Measurements from ENCODE around the gene PBRM1. TPM values are rescaled to one million over a fixed set of nuclear protein-coding genes. Genes with fewer than 3 reads are reported as not detected.

PBRM1 gene
- total and polyA plus RNA-seq, 2 donors (not counting 3 experiments of a cell fraction or from before 2014, with no cell fraction given): 26.7 to 87.1 TPM

- no TSS peak for BruUV-seq (replicated peaks)
- H3K79me2 ChIP-seq (ENCODE audit: control insufficient read depth, insufficient read depth, low read length): no peaks in the 10 kb centered on the region
- no peaks in the 10 kb centered on the region for H3K9me3 ChIP-seq (replicated peaks; ENCODE audit: control insufficient read depth, insufficient read depth, low read length)
- H3K9ac ChIP-seq (replicated peaks; ENCODE audit: extremely low read depth, insufficient read depth, low read length): no peak overlapping the region
- DNase-seq (ENCODE audit: low read depth, low spot score) (no peak), FAIRE-seq (no peak)
- no peak overlapping the region for H3K27ac ChIP-seq (ENCODE audit: insufficient read depth, low read depth, low read length)
- H3K4me1 ChIP-seq (ENCODE audit: control insufficient read depth, extremely low read depth, insufficient read depth, low read length): no peaks in the 10 kb centered on the region
- H3K4me3 ChIP-seq (replicated peaks in 1 of 3; ENCODE audit: insufficient read depth in 1 of 3, low read depth in 1 of 3, low read length in 3 of 3): no peak overlapping the region
- H2AFZ ChIP-seq (ENCODE audit: low read depth, low read length): no peak overlapping the region
- H3K9me1 ChIP-seq (replicated peaks; ENCODE audit: control insufficient read depth, extremely low read depth, insufficient read depth, low read length): no peaks in the 10 kb centered on the region
- TF ChIP-seq JUN (IDR thresholded peaks at IDR 0.05; ENCODE audit: borderline replicate concordance, insufficient read depth, insufficient read length, low read depth) (no peak), FOS (IDR thresholded peaks at IDR 0.05; ENCODE audit: borderline replicate concordance, insufficient read depth, low read length) (no peak), POLR2A (IDR thresholded peaks at IDR 0.05; ENCODE audit: low read depth, low read length) (no peak), MYC (IDR thresholded peaks at IDR 0.05; ENCODE audit: low read depth, low read length) (no peak), EZH2 (IDR thresholded peaks at IDR 0.05; ENCODE audit: borderline replicate concordance, low read depth, low read length, severe bottlenecking) (no peak), POLR2AphosphoS5 (IDR thresholded peaks at IDR 0.05; ENCODE audit: insufficient read depth, low read depth, low read length) (no peak), CTCF (IDR thresholded peaks at IDR 0.05; ENCODE audit: extremely low read depth in 1 of 2, insufficient read depth in 1 of 2, low read depth in 1 of 2, low read length in 2 of 2) (no peak), MAX (IDR thresholded peaks at IDR 0.05; ENCODE audit: insufficient read depth, insufficient read length) (no peak), GATA2 (IDR thresholded peaks at IDR 0.05; ENCODE audit: insufficient read depth, insufficient read length, low read depth, low read length) (no peak)
- dilution Hi-C loops (cut with MboI; ENCODE audit: extremely low pct_ligation_motif_present, low sequenced_read_pairs): no loop called here
- no peaks in the 10 kb centered on the region for H4K20me1 ChIP-seq (replicated peaks; ENCODE audit: control insufficient read depth, extremely low read depth, insufficient read depth, low read length)
- peaks cover 21 to 46% of the 10 kb centered on the region in 2 experiments for H3K36me3 ChIP-seq (ENCODE audit: control insufficient read depth in 2 of 2, extremely low read depth in 1 of 2, insufficient read depth in 2 of 2, low read length in 2 of 2)
- intact Hi-C loops (cut with micrococcal nuclease): no loop called here
- H3K4me2 ChIP-seq (ENCODE audit: insufficient read depth, low read length): no peak overlapping the region
- no peaks in the 10 kb centered on the region for H3K27me3 ChIP-seq (ENCODE audit: control insufficient read depth in 2 of 2, insufficient read depth in 2 of 2, low read length in 2 of 2)
- CTCF ChIA-PET: interaction anchor here (0.9 kb wide), 3 partner anchors 15 to 35 kb away, joined by 3 to 5 read pairs (median 3); no protein-coding TSS in a partner anchor
- POLR2A ChIA-PET: no interaction called here
Observed at GRCh38 chr3:52651592-52651991, 34.1 kb downstream of the PBRM1 start.
